ENCODE results near the gene ALAS1. TPM values are rescaled to one million over a fixed set of nuclear protein-coding genes. Genes with fewer than 3 reads are reported as not detected.

ALAS1 gene
- total RNA-seq, 3 donors from 2014 or later, result 25.9 to 34.7 (median 33.3) TPM

GRCh38 chr3:52153389-52154096 lies 44.4 kb upstream of the ALAS1 start:
- Histone ChIP-seq H3K4me1 (peaks cover 0 to 10% of the 10 kb centered on the region in 2 donors), H3K4me3 (peak overlapping the region; percentile 57 to 82 (median 68)), H3K36me3 (no peaks in the 10 kb centered on the region), H3K27ac (peak overlapping the region; percentile 85 to 94), H3K27me3 (no peaks in the 10 kb centered on the region), H3K9me3 (no peaks in the 10 kb centered on the region)
- DNase-seq (ENCODE audit: low spot score in 2 of 2), result no peak
- TF ChIP-seq CTCF (IDR thresholded peaks at IDR 0.05), result no peak
- TF ChIP-seq POLR2AphosphoS5 (IDR thresholded peaks at IDR 0.05), result no peak
- no peak for TF ChIP-seq POLR2A (IDR thresholded peaks at IDR 0.05)
- intact Hi-C loops (cut with DNase I; ENCODE audit: low total_unique reads), result loop anchor here (5.0 kb wide), 1 partner anchor 96 kb away; the partner anchor contains the start of gene DUSP7

GRCh38 chr3:52154135-52155094 lies 43.5 kb upstream of the ALAS1 start, which contains the start of gene POC1A:
Gene POC1A, minus strand, starts transcription at chr3:52154423. Its CDS starts 51 bp downstream, at chr3:52154372.
- TF ChIP-seq CTCF (IDR thresholded peaks at IDR 0.05) (peak in 2 of 3 donors; percentile 18 to 32), POLR2AphosphoS5 (IDR thresholded peaks at IDR 0.05) (peak; percentile 83 to 97 (median 93)), POLR2A (IDR thresholded peaks at IDR 0.05) (peak; percentile 67)
- DNase-seq (ENCODE audit: low spot score in 2 of 2), result peak; percentile 96
- intact Hi-C loops (cut with DNase I; ENCODE audit: low total_unique reads), result loop anchor here (5.0 kb wide), 1 partner anchor 97 kb away; the partner anchor contains the start of gene DUSP7
- no peaks in the 10 kb centered on the region for H3K27me3 ChIP-seq
- peak within 1 kb of the TSS; percentile 57 to 82 (median 68) for H3K4me3 ChIP-seq
- H3K27ac ChIP-seq, result peak within 1 kb of the TSS; percentile 85 to 94
- peaks cover 0 to 10% of the 10 kb centered on the region in 2 donors for H3K4me1 ChIP-seq
- no peaks in the 10 kb centered on the region for H3K36me3 ChIP-seq
- H3K9me3 ChIP-seq, result no peaks in the 10 kb centered on the region

- H3K27me3 ChIP-seq, result no peaks in the 10 kb centered on the region
- no peak overlapping the region for H3K27ac ChIP-seq
- H3K9me3 ChIP-seq, result no peaks in the 10 kb centered on the region
- peaks cover 0 to 10% of the 10 kb centered on the region in 2 donors for H3K4me1 ChIP-seq
- no peak for DNase-seq (ENCODE audit: low spot score in 2 of 2)
- TF ChIP-seq POLR2AphosphoS5 (IDR thresholded peaks at IDR 0.05) (no peak), POLR2A (IDR thresholded peaks at IDR 0.05) (no peak)
- intact Hi-C loops (cut with DNase I; ENCODE audit: low total_unique reads), result no loop called here
- H3K36me3 ChIP-seq, result no peaks in the 10 kb centered on the region
- no peak overlapping the region for H3K4me3 ChIP-seq
Measured at GRCh38 chr3:52155912-52156311, 42.0 kb upstream of the ALAS1 start.

GRCh38 chr3:52159503-52159902 lies 38.5 kb upstream of the ALAS1 start:
- TF ChIP-seq CTCF (IDR thresholded peaks at IDR 0.05), result no peak
- no peak for TF ChIP-seq POLR2AphosphoS5 (IDR thresholded peaks at IDR 0.05)
- no peak for TF ChIP-seq POLR2A (IDR thresholded peaks at IDR 0.05)
- H3K27me3 ChIP-seq, result no peaks in the 10 kb centered on the region
- H3K4me1 ChIP-seq, result peaks cover 0 to 3% of the 10 kb centered on the region in 2 donors
- intact Hi-C loops (cut with DNase I; ENCODE audit: low total_unique reads), result no loop called here
- DNase-seq (ENCODE audit: low spot score in 2 of 2), result no peak
- H3K4me3 ChIP-seq, result no peak overlapping the region
- H3K9me3 ChIP-seq, result no peaks in the 10 kb centered on the region
- no peak overlapping the region for H3K27ac ChIP-seq
- H3K36me3 ChIP-seq, result no peaks in the 10 kb centered on the region

GRCh38 chr3:52162250-52162872 lies 35.6 kb upstream of the ALAS1 start:
- Histone ChIP-seq H3K4me3 (no peak overlapping the region), H3K27ac (no peak overlapping the region), H3K36me3 (no peaks in the 10 kb centered on the region), H3K4me1 (no peaks in the 10 kb centered on the region), H3K27me3 (no peaks in the 10 kb centered on the region), H3K9me3 (no peaks in the 10 kb centered on the region)
- intact Hi-C loops (cut with DNase I; ENCODE audit: low total_unique reads), result no loop called here
- no peak for DNase-seq (ENCODE audit: low spot score in 2 of 2)
- no peak for TF ChIP-seq POLR2AphosphoS5 (IDR thresholded peaks at IDR 0.05)
- TF ChIP-seq POLR2A (IDR thresholded peaks at IDR 0.05), result no peak
- no peak for TF ChIP-seq CTCF (IDR thresholded peaks at IDR 0.05)
